Heart right ventricle (tissue), 16 donors: ENCODE data around the gene CATSPERB. TPM values are rescaled to one million over a fixed set of nuclear protein-coding genes. Genes with fewer than 3 reads are reported as not detected.

Experiments
- ATAC-seq, 8 donors: fragments of 200-7000 bp; cut with Tn5 transposase; one replicate each; pipeline ENCODE4 v1.9.1; 2020; ENCODE audit warnings: mild to moderate bottlenecking in 8 of 8, moderate library complexity in 8 of 8, moderate number of reproducible peaks in 1 of 8
- DNase-seq, 2 donors: peaks; one replicate each; pipeline ENCODE4 v3.0.0-alpha.2; 2020
- H3K27ac ChIP-seq, 10 donors: fragments of 200-600 bp; sonication (generic) in 2 of 10; one replicate each; pipeline versions ENCODE4 v1.5.0 to v1.8.0; 2020 to 2022; ENCODE audit warnings: mild to moderate bottlenecking in 3 of 10
- H3K27me3 ChIP-seq, 7 donors: fragments of 200-600 bp; one replicate each; pipeline ENCODE4 v1.8.0; 2021 to 2022; ENCODE audit warnings: mild to moderate bottlenecking in 2 of 7
- H3K36me3 ChIP-seq, 9 donors: fragments of 200-600 bp; sonication (generic) in 1 of 9; one replicate each; pipeline versions ENCODE4 v1.5.0 to v1.8.0; 2020 to 2022; ENCODE audit warnings: mild to moderate bottlenecking in 2 of 9
- H3K4me1 ChIP-seq, 9 donors: fragments of 200-600 bp; sonication (generic) in 1 of 9; one replicate each; pipeline versions ENCODE4 v1.5.0 to v1.8.0; 2020 to 2022; ENCODE audit warnings: mild to moderate bottlenecking in 4 of 9
- H3K4me3 ChIP-seq, 10 donors: fragments of 200-600 bp; sonication (generic) in 2 of 10; one replicate each; pipeline versions ENCODE4 v1.5.0 to v1.8.0; 2020 to 2022; ENCODE audit warnings: mild to moderate bottlenecking in 7 of 10, moderate library complexity in 2 of 10
- H3K9me3 ChIP-seq, 11 donors: fragments of 200-600 bp in 10 of 11; sonication (generic) in 2 of 11; one replicate each; pipeline versions ENCODE4 v1.5.0 to v1.8.0; 2013 to 2022; ENCODE audit warnings: mild to moderate bottlenecking in 2 of 11, control low read depth in 1 of 11, moderate library complexity in 1 of 11
- CTCF ChIP-seq, 9 donors: fragments of 200-600 bp; sonication (generic) in 2 of 9; IDR thresholded peaks; one replicate each; pipeline versions ENCODE4 v1.5.0 to v1.8.0; 2021 to 2022; ENCODE audit warnings: antibody characterized with exemption in 9 of 9, mild to moderate bottlenecking in 5 of 9, moderate library complexity in 1 of 9
- WGBS, 2 donors: extraction: QIAGEN DNeasy Blood & Tissue Kit; methylation state at CpG; one replicate each; pipeline ENCODE4 v1.1.7; 2013; ENCODE audit warnings: inconsistent platforms in 1 of 2; 5-methylcytosine and 5-hydroxymethylcytosine counted together
- intact Hi-C, 10 donors: fragments of 100-400 bp; cut with DNase I; formaldehyde crosslinking; loops; one replicate each; pipeline versions ENCODE4 v1.11.1 to v1.14.2; 2022
- long read RNA-seq, 3 donors: library from polyadenylated mRNA; unstranded; transcript quantifications; one replicate each; pipeline ENCODE4 v2.0.0, GENCODE V29; 2020 to 2021
- polyA plus RNA-seq, 2 donors: library from polyadenylated mRNA; stranded (reverse); fragments of 200-250 nt; gene quantifications; one replicate each; pipeline ENCODE4 v1.2.3, GENCODE V29; 2013
- total RNA-seq, 10 donors: library from RNA; stranded (reverse); fragmentation: NEBNext Ultra II Directional in 3 of 10; extraction: Animal tissue kit (Norgen Biotek cat#: 25700) in 3 of 10; gene quantifications; one replicate each; pipeline versions ENCODE4 v1.2.1 to v1.2.4, GENCODE V29; 2021 to 2023
- donor health status: Arrhythmogenic right ventricular cardiomyopathy.
- donor health status: ischemic (EF 13 %, LVEDD 7.1; RV severe dilation, severe dysfunction).
- donor health status: healthy with polysubstance abuse.
- donor health status: DM: no; HTN: yes; CAD: no.
- donor health status: DM: no; HTN: no; CAD: no.
- donor health status: ischemic (EF 25% LVEDD 6.9; RV normal size, moderate dysfunction).
- donor health status: ischemic (EF 25% LVEDD 5.7; RV mildly dilated, moderate dysfunction).
- donor health status: healthy.
- donor health status: DM: yes; HTN: yes; CAD: no.
- donor health status: Ischemic cardiomyopathy.
- donor health status: ischemic (EF 35%, LVEDD 5.7; RV mildly dilated, moderate dysfunction).
- donor health status: nonischemic (EF 11% LVEDD 7.7; RV severe dilation, severe dysfunction).
- donor health status: DM: yes; HTN: yes; CAD: no.
- donor health status: PGD.
- donor health status: ischemic (EF 29% LVEDD 5.4; RV normal size, mild dysfunction).
- donor health status: nonischemic (EF 23%, LVEDD 6.1; RV moderate dilation, normal function).

CATSPERB gene
- 1 to 10 TPM in 2 of 10 donors, under 1 TPM in 7, not detected in 1; 0.15 to 1.5 (median 0.57) TPM for total RNA-seq
- polyA plus RNA-seq: under 1 TPM; 0.10 to 0.66 TPM
- long read RNA-seq, donor 1: 0 reads
- long read RNA-seq, donor 2: 0 reads
- long read RNA-seq, donor 3: 0 reads

GRCh38 chr14:91731986-91732385, at the start of gene CATSPERB:
Gene CATSPERB, minus strand, starts transcription at chr14:91732086. Its CDS starts 2,607 bp downstream, at chr14:91729479.
- no peaks in the 10 kb centered on the region for H3K9me3 ChIP-seq
- H3K36me3 ChIP-seq: no peaks in the 10 kb centered on the region
- no peak within 1 kb of the TSS for H3K4me3 ChIP-seq
- DNase-seq: no peak
- H3K4me1 ChIP-seq: no peaks in the 10 kb centered on the region
- peaks cover 0 to 8% (median 0%) of the 10 kb centered on the region in 7 donors for H3K27me3 ChIP-seq
- TF ChIP-seq CTCF (IDR thresholded peaks at IDR 0.05): no peak
- ATAC-seq: no peak
- H3K27ac ChIP-seq: no peak within 1 kb of the TSS
- intact Hi-C loops: no loop called here
- 87 to 92% methylated on average over 2 of the region's 2 CpGs for WGBS, 2 donors

GRCh38 chr14:91780452-91780851, 48.6 kb upstream of the CATSPERB start:
- intact Hi-C loops: no loop called here
- no peak for TF ChIP-seq CTCF (IDR thresholded peaks at IDR 0.05)
- no peak overlapping the region for H3K4me3 ChIP-seq
- no peaks in the 10 kb centered on the region for H3K9me3 ChIP-seq
- H3K4me1 ChIP-seq: peaks cover 0 to 3% (median 0%) of the 10 kb centered on the region in 9 donors
- H3K27ac ChIP-seq: no peak overlapping the region
- H3K36me3 ChIP-seq: peaks cover 0 to 30% (median 0%) of the 10 kb centered on the region in 9 donors
- WGBS, 2 donors: 36 to 47% methylated on average over 3 of the region's 3 CpGs
- H3K27me3 ChIP-seq: no peaks in the 10 kb centered on the region
- no peak for DNase-seq
- no peak for ATAC-seq

GRCh38 chr14:91778217-91778616, 46.3 kb upstream of the CATSPERB start:
- no peak for DNase-seq
- peaks cover 0 to 3% (median 0%) of the 10 kb centered on the region in 9 donors for H3K4me1 ChIP-seq
- 92 to 98% methylated on average over 2 of the region's 2 CpGs for WGBS, 2 donors
- no peak overlapping the region for H3K4me3 ChIP-seq
- no peak overlapping the region for H3K27ac ChIP-seq
- ATAC-seq: no peak
- no peak for TF ChIP-seq CTCF (IDR thresholded peaks at IDR 0.05)
- intact Hi-C loops: no loop called here
- H3K9me3 ChIP-seq: no peaks in the 10 kb centered on the region
- H3K36me3 ChIP-seq: peaks cover 0 to 17% (median 0%) of the 10 kb centered on the region in 9 donors
- no peaks in the 10 kb centered on the region for H3K27me3 ChIP-seq

GRCh38 chr14:91774140-91775096, 42.5 kb upstream of the CATSPERB start:
- ATAC-seq (no peak), DNase-seq (no peak)
- Histone ChIP-seq H3K27ac (no peak overlapping the region), H3K36me3 (no peaks in the 10 kb centered on the region), H3K9me3 (no peaks in the 10 kb centered on the region), H3K27me3 (no peaks in the 10 kb centered on the region), H3K4me3 (no peak overlapping the region), H3K4me1 (no peaks in the 10 kb centered on the region)
- 72 to 79% methylated on average over 5 of the region's 5 CpGs for WGBS, 2 donors
- intact Hi-C loops: no loop called here
- no peak for TF ChIP-seq CTCF (IDR thresholded peaks at IDR 0.05)
